Right atrium auricular region (tissue), 2 donors: ENCODE measurements around the gene AGPAT4. TPM values are rescaled to one million over a fixed set of nuclear protein-coding genes. Genes with fewer than 3 reads are reported as not detected.

Source experiments
- DNase-seq: peaks from one replicate; pipeline ENCODE4 v3.0.0-alpha.2; 2019; ENCODE audit warnings: low spot score
- H3K27ac ChIP-seq, 2 donors: fragments of 200-600 bp; sonication (generic); 1 replicate in 1 of 2; 2 replicates in 1 of 2; pipeline ENCODE4 v1.5.1; 2016 to 2019
- H3K27me3 ChIP-seq, 2 donors: fragments of 200-600 bp; sonication (generic); one replicate each; pipeline versions ENCODE4 v1.5.1 to v1.6.0; 2017 to 2019
- H3K36me3 ChIP-seq: fragments of 200-600 bp; sonication (generic); one replicate; pipeline ENCODE4 v1.5.1; 2016
- H3K4me1 ChIP-seq, 2 donors: fragments of 200-600 bp; sonication (generic); one replicate each; pipeline versions ENCODE4 v1.5.1 to v1.6.0; 2017 to 2019
- H3K4me3 ChIP-seq, 2 donors: fragments of 200-600 bp; sonication (generic); 1 replicate in 1 of 2; 2 replicates in 1 of 2; pipeline ENCODE4 v1.5.1; 2017 to 2019; ENCODE audit warnings: mild to moderate bottlenecking in 1 of 2, moderate library complexity in 1 of 2
- H3K9me3 ChIP-seq, 2 donors: fragments of 200-600 bp; sonication (generic); one replicate each; pipeline ENCODE4 v1.5.1; 2019
- CTCF ChIP-seq, 2 donors: fragments of 200-600 bp; sonication (generic); IDR thresholded peaks; one replicate each; pipeline ENCODE4 v1.5.1; 2019; ENCODE audit warnings: antibody characterized with exemption in 2 of 2
- total RNA-seq, 2 donors: library from RNA; depleted of rRNA; stranded (reverse); fragments of >200 nt; gene quantifications; one replicate each; pipeline ENCODE4 v1.1.0, GENCODE V29; 2016

AGPAT4 gene
- total RNA-seq, 2 donors from 2014 or later, result 2.3 to 2.6 TPM

GRCh38 chr6:161271343-161272030, 2.4 kb downstream of the AGPAT4 start:
- DNase-seq, result no peak
- Histone ChIP-seq H3K4me3 (no peak overlapping the region), H3K36me3 (no peaks in the 10 kb centered on the region), H3K9me3 (no peaks in the 10 kb centered on the region), H3K27me3 (no peaks in the 10 kb centered on the region), H3K27ac (no peak overlapping the region), H3K4me1 (peaks cover 0 to 14% of the 10 kb centered on the region in 2 donors)
- TF ChIP-seq CTCF (IDR thresholded peaks at IDR 0.05), result no peak

- H3K27me3 ChIP-seq, result no peaks in the 10 kb centered on the region
- no peak for DNase-seq
- no peaks in the 10 kb centered on the region for H3K36me3 ChIP-seq
- H3K4me1 ChIP-seq, result peaks cover 0 to 14% of the 10 kb centered on the region in 2 donors
- no peak for TF ChIP-seq CTCF (IDR thresholded peaks at IDR 0.05)
- no peaks in the 10 kb centered on the region for H3K9me3 ChIP-seq
- no peak overlapping the region for H3K27ac ChIP-seq
- H3K4me3 ChIP-seq, result no peak overlapping the region
These were observed 3.7 kb downstream of the AGPAT4 start for GRCh38 chr6:161270116-161270515.

- Histone ChIP-seq H3K27ac (no peak overlapping the region), H3K36me3 (no peaks in the 10 kb centered on the region), H3K4me1 (peaks cover 0 to 8% of the 10 kb centered on the region in 2 donors), H3K27me3 (no peaks in the 10 kb centered on the region), H3K4me3 (no peak overlapping the region), H3K9me3 (no peaks in the 10 kb centered on the region)
- DNase-seq, result no peak
- no peak for TF ChIP-seq CTCF (IDR thresholded peaks at IDR 0.05)
These were observed 4.6 kb downstream of the AGPAT4 start for GRCh38 chr6:161269310-161269709.

- peaks cover 0 to 6% of the 10 kb centered on the region in 2 donors for H3K4me1 ChIP-seq
- H3K27ac ChIP-seq, result no peak overlapping the region
- no peaks in the 10 kb centered on the region for H3K36me3 ChIP-seq
- no peak overlapping the region for H3K4me3 ChIP-seq
- H3K9me3 ChIP-seq, result no peaks in the 10 kb centered on the region
- H3K27me3 ChIP-seq, result no peaks in the 10 kb centered on the region
- TF ChIP-seq CTCF (IDR thresholded peaks at IDR 0.05), result no peak
- DNase-seq, result no peak
These were observed 5.2 kb downstream of the AGPAT4 start for GRCh38 chr6:161268531-161269210.

- H3K9me3 ChIP-seq, result no peaks in the 10 kb centered on the region
- H3K27ac ChIP-seq, result no peak overlapping the region
- no peaks in the 10 kb centered on the region for H3K27me3 ChIP-seq
- H3K4me1 ChIP-seq, result no peaks in the 10 kb centered on the region
- H3K36me3 ChIP-seq, result no peaks in the 10 kb centered on the region
- H3K4me3 ChIP-seq, result no peak overlapping the region
- DNase-seq, result no peak
- no peak for TF ChIP-seq CTCF (IDR thresholded peaks at IDR 0.05)
These were observed 7.2 kb downstream of the AGPAT4 start for GRCh38 chr6:161266513-161267230.
